GM18499 (cell line): ENCODE data around the gene CDK19.
"Not testable (repeated sequence)": the region's sequence is repeated elsewhere in the genome, so short reads cannot be mapped to it uniquely, and the experiment has no call there.

Source experiments
- ATAC-seq: cut with Tn5 transposase; IDR thresholded peaks from one replicate; pipeline ENCODE4 v1.9.1; 2021; ENCODE audit warnings: moderate number of reproducible peaks; ENCODE audit not compliant: insufficient read depth, unreplicated experiment

CDK19 gene

DNA sequence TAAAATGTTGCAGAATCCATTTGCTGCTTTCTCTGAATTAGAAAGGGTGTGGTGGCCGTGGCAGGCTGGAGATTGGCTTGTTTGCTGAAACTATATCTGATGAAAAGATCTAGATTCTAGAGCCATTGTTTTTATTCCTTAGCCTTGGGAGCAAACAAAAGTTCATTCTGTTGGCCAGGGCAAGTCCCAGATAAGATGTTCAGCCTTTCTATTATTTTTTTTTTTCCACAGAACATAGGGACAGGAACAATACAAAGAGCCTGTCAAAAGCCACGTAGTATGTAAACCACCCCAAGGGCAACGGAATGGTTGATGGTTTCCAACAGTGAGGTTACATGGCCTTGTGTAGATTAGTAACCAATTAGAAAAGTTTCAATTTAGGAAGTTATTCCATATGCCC, 218.9 kb downstream of the CDK19 start:
- no peak for ATAC-seq

DNA sequence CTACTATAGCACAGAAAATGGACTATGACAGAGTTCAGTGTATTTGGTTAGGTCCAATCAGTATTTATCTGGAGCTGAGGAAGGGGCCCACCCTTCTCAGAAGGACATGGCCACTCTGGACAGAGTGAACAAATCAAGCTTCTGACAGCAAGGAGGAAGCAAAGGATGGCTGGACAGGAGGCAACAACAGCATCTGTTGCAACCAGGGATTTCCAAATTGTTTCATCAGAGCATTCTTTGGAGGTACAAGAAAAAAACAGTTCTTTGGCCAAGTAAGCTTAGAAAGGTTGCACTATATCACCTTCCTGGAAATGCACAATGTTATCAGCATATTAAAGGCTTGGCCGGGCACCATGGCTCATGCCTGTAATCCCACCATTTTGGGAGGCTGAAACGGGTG, 220.2 kb downstream of the CDK19 start:
- ATAC-seq: no peak

DNA sequence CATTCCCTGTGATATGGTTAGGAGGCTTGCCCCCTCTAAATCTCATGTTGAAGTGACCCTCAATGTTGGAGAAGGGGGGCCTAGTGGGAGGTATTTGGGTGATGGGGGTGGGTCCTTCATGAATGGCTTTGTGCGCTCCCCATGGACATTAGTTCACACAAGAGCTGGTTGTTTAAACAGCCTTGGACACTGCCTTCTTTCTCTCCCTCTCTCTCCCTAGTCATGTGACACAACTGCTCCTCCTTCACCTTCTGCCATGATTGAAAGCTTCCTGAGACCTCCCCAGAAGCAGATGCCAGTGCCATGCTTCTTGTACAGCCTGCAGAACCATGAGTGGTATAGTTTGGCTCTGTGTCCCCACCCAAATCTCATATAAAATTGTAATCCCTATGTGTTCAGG, 221.6 kb downstream of the CDK19 start:
- no peak for ATAC-seq

DNA sequence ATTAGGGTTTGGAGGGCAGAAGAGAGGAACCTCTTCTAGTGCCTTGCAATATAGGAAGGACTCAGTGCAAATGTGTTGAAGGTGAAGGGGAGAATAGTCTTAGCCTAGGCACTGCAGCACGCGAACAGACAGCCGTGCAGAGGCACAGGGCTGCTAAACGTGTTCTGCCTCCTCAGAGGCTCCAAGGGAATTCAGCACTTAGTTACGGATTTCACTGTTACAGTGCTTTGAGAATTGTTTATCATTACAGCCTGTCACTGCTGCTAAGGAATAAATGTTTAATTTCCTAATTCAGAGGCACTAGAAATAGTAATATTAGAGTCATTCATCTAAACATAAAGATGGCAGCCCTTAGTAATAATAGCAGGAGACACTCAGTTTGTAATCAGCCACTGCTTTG, 222.5 kb downstream of the CDK19 start:
- no peak for ATAC-seq

DNA sequence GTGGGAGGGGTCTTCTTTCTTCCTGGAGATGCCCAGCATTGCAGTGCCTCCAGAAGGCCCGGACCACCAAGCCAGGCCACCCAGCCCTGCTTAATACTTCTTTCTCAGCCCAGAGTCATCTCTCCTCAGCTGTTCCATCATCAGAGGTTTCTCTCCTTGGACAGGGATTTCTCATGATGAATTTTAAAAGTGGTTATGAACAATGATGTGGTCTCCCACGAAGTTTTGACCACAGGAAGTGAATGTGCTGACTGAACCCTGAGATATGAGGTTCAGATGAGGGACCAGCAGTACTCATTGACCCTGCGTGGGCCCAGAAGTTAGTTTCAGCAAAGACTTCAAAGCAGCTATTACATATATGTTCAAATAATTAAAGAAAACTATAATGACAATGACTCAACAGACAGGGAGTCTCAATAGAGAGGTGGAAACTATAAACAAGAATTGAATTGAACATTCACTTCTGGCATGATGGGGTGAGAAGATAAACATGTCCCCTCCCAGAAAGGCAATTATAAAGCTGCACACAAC, 224.4 kb downstream of the CDK19 start:
- ATAC-seq: no peak

DNA sequence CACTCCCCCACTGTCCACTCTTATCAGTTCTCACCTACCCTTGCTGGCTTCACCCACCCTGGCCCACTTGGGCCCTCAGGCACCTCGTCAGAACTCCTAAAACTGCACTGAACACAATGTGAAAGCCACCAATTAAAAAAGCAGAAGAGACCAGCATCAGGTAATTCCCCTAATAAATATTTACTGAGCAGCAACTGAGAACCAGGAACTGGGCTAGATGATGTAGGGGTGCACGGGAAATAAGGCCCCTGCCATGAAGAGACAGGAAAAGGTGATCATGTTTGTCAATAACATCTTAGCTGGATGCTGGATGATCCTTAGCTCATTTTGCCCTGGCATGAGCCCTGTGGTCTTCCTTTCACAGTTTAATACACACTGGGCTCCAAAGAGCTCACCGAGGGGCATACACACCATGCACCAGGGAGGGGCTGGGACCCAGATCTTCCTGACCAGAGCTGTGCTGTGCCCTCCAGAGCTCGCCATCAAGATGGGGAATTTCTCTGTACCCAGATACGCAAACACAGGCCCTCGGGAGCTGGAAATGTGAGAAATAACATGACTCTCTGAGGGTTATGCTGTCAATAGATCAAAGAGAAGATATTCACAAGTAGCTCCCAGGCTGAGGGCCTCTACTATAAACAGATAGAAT, 225.3 kb downstream of the CDK19 start:
- peak; percentile 93 for ATAC-seq

DNA sequence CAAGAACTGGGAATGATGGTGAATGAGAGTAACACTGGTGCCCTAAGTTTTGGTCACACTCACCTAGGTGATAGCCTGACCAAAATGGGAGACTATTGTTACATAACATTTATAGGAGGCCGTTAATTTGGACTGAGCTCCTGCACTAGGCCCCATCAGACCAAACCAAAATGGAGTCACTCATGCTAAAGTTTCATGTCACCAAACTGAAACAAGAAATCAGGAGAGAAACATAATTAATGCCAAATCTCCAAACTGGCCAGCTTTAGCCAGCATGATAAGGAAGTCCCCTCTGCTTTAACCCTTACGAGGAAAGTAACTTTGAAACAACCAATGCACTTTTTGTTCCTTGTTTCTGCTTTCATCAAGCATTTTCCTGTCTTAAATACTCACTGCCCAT, 227.9 kb downstream of the CDK19 start:
- ATAC-seq: no peak

DNA sequence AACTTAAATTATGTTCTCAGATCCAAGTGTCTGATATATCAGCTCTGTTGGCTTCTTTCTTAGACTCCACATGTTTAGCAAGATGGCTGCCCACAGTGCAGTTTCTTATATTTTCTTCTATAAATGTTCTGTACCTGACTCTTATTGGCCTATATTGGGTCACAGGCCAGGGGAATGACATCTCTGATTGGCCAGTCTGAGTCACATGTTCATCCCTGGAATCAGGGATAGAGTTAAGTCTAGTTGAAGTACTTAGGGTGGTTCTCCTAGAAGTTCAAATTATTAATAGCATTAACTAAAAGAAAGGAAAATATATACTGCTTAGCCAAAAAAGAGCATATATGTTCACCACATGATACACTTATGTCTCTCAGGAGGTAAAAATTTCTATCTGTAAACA, 233.6 kb downstream of the CDK19 start:
- no peak for ATAC-seq

DNA sequence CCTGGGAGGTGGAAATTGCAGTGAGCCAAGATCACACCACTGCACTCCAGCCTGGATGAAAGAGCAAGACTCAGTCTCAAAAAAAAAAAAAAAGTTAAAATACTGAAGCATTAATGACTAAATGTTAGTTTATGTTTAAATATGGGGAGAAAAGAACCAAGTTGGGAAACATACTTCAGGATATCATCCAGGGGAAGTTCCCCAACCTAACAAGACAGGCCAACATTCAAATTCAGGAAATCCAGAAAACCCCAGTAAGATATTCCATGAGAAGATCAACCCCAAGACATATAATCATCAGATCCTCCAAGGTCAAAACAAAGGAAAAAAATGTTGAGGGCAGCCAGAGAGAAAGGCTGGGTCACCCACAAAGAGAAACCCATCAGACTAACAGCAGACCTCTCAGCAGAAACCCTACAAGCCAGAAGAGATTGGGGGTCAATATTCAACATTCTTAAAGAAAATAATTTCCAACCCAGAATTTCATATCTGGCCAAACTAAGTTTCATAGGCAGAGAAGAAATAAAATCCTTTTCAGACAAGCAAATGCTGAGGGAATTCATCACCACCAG, 237.6 kb downstream of the CDK19 start:
- ATAC-seq: not testable (repeated sequence)

DNA sequence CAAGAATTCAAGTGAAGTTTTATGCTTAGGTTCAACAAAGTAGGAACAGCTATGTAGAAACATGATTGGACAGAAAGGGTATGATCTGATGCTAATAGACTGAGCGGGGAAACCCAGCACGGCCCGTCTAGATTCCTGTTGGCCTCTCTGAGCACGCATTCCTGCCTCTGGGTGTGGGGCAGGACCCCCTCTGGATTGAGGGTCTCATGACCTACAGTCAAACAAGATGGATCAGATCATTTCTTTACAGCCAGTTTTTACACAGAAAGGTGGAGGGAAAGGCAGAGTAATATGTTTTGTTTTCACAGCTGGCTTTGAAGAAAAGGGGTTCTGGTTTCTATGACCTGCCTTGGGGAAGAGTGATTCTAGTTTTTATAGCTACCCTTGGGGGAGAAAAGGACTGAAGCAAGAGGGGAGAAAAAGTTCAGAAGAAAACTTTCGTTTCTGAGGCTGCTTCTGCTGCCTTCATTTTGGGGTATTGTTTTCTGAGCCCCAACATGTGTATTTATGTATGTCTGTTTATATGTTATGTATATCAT, 239.3 kb downstream of the CDK19 start:
- no peak for ATAC-seq

DNA sequence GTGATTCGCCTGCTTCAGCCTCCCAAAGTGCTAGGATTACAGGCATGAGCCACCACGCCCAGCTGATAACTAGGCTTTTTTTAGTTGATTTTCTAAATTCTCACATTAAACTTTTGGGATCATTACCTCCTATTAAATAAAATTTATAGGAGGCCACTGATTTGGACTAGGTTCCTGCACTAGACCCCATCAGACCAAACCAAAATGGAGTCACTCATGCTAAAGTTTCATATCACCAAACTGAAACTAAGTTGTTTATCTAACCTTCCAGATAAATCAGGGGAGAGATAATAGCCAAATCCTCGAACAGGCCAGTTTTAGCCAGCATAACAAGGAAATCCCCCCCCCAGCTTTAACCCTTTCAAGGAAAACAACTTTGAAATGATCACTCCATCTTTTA, 240.5 kb downstream of the CDK19 start:
- ATAC-seq: no peak

DNA sequence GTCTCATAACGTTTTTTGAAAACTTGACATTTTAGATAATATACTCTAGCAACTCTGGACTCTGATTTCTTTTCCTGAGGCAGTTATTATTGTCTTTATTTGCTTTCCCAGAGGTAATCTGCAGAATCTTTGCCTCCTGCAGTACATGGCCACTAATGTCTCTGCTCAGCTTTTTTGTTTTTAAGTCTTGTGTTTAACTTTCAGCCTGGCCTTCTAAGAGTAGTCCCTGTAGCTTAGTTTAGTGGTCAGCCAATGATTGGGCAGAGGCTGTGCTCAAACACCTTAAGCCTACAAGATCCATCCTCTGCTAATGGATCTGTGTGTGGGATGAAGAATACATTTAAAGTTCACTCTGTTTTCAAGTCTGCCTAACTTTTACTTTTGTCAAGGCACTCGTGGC, 241.7 kb downstream of the CDK19 start:
- ATAC-seq: no peak

DNA sequence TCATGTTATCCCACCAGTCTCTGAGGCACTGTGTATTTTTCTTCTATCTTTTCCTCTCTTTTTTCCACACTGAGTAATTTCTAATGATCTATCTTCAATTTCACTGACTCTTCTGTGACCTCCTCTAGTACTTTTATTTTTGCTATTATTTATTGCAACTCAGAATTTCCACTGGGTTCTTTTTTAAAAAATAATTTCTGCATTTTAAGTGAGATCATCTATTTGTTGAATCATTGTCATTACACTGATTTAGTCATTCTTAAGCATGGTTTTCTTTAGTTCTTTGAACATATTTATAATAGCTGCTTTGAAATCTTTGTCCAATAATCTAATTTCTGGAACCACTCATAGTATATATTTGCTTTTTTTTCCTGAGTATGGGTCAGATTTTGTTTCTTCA, 242.1 kb downstream of the CDK19 start:
- ATAC-seq: no peak

DNA sequence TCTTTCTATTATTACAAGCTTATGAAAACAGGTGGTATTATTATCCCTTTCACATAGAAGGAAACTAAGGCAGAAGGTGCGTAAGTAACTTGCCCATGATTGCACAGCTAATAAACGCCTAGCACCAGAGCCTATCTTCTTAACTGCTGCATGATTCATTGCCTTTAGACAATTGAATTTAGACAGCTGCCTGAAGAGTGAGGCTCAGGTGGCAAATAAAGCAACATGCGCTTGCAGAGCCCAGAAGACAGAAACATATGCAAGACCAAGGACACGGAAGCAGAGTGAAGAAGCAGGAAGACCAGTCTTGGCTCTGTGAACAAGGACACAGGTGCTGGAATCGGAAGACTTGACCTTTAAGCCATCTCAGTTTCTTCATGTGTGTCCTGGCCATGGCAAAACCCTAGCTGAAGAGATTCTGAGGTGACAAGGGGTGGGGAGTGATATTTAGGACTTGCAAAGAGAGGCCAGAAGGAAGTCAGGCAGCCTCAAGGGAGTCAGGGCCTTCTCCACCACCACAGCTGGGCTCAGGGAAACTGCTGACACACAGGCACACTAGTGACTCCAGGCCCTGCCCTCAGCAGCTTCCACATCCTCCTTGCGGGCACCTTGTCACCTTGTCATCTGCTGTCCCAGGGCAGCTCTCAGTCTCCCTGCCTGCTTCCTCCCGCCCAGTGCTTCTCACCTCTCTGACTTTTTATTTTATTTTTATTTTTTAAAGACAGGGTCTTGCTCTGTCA, 247.1 kb downstream of the CDK19 start:
- peak; percentile 49 for ATAC-seq

DNA sequence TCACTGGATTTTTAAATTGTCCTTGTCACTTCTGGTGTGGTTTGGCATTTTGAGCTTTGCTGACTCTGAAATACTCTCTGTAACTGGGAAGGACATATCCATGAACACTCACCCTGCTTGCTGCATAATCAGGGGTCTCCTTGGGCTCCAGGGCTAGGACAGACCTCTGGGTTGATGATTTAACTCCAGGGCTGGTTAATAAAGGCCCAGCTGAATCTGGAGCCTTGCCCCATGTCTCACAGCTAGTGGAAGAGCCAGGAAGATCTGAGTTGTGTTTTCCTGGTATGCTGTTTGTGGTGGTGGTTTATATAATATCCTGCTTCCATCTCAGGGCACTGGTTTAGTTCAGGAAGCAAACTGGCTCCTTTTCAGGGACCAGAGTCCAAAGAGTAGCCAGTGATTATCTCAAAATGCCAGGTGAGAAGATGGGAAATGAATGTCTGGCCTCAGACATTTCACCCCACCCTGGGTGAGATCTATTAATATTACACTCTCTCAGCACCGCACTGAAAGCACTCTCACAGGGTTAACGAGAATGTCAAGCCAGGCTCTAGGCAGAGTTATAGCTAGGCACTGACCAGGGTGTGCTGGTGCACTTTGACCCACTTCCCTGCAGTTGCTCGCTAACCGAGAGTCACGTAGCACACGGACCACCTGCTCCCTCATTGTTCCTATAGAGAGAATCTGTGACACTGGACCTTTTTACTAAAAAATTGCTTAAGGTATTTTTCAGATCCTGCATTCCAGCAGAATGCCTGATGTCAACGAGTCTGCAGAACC, 248.7 kb downstream of the CDK19 start:
- ATAC-seq: no peak

DNA sequence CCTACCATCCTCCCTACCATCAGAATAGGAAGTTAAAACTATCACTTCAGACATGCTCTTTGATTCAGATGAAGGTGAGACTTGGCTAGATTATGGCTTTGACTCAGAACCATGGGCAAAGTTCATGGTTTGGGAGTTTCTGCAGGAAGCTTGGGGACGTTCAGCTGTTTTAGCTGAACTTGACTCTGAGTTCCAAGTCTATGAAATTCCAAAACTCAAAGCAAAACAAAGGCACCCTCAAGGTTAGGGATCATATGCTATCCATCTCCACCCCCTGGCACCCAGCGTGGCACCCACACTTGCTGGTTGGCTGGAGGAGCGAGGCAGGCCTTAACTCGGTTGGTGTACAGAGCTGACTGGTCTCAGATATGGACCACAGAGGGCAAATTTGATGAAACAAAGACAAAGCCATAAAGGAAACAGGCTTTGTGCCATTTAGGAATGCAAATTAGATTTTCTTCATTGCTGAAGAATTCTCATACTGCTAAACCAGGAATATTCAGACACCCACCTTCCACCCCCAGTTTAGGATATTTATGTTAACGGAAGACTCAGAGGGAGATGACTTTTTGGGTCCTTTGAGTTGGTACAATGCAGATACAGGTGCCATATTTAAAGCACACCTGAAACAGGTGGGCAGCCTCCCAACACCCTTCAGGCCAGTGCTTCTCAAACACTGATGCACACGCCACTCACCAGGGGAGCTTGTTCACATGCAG, 250.4 kb downstream of the CDK19 start:
- ATAC-seq: no peak

DNA sequence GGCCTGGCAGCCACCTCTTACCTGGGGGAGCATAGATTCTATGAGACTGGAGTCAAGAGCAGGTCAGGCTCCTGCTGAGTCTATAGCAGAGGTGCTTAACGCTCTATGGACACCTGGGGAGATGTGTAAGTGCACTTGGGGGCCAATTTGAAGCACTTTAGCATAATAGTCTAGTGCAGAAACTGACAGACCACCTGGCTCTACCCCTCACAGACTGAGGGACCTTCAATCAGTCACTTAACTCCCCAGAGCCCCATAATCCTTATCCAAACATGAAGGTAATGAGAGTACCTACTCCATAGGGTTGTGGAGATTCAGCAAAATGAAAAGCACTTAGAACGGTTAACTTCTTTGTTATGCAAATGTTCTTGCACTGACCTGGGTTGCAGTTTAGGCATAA, 251.6 kb downstream of the CDK19 start:
- ATAC-seq: no peak

DNA sequence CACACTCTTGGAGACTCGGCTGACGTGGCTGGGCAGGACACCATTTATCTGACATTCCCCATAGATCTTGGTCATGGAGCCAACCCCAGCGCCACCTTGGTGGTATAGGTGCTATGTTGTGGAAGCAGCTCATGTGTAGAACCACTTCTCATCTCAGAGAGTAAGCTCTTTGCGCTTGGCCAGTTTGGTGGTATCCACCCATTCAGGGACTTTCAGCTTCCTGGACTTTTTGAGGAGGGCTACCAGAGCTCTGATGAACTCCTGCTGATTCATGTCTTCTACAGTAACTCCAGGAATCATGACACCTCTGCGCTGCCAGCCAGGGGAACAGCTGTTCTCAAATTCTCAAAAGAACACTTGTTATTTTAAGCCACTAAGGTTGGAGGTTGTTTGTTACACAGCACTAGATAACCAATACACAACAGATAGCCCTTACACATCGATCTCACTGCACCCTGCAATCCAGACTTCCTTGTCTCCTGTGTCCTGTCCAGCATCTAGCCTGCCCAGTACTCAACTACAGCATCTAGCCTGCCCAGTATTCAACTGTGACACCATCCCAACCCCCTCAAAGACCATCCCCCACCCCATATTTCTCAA, 252.9 kb downstream of the CDK19 start:
- ATAC-seq: no peak

DNA sequence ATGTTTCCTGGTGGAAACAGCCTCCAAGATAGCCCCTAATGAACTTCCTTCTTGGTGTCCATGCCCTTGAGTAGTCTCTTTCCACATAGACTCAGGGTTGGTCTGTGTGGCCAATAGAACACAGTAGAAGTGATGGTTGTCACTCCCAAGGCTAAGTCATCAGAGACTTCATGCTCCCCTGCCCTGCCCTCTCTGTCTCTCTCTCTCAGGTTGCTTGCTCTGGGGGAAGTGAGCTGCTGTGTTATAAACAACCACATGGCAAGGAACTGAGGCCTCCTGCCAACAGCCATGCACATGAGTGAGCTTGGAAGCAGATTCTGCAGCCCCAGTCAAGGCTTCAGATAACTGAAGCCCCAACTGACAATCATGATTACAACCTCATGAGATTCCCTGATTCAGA, 253.6 kb downstream of the CDK19 start:
- no peak for ATAC-seq

DNA sequence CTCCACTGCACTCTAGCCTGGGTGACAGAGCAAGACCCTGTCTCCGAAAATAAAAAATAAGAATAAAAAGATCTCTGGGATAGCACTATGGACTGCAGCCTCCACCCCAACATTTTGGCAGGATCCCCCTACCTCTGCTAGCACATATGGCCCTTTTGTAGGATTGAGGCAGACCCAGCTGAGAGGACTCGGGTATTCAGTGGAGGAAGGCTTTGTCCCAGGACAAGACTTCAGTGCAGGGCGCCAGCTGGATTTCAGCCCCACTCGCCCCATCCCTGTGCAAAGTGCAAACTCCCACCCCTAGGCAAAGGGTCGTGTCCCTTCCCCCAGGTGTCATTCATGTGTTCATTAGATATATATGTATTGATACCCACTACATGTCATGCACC, 254.3 kb downstream of the CDK19 start:
- ATAC-seq: no peak
